SH-SY5Y (cell line): ENCODE measurements around the gene VARS2.

Experiments used
- GATA2 ChIP-seq: IDR thresholded peaks from 2 replicates; pipeline ENCODE4 v1.6.1; 2011; ENCODE audit warnings: mild to moderate bottlenecking, low read depth, low read length
- GATA3 ChIP-seq: IDR thresholded peaks from 2 replicates; pipeline ENCODE4 v1.6.1; 2011; ENCODE audit warnings: low read depth, mild to moderate bottlenecking, low read length, moderate library complexity

Gene VARS2

GRCh38 chr6:30931969-30932645, 18.1 kb downstream of the VARS2 start, which contains the start of gene SFTA2:
Gene SFTA2 (minus strand): TSS chr6:30932170. CDS start chr6:30932096, 74 bp downstream.
- TF ChIP-seq GATA3 (no peak), GATA2 (no peak)

GRCh38 chr6:30932665-30933365, 18.8 kb downstream of the VARS2 start:
- no peak for TF ChIP-seq GATA2
- TF ChIP-seq GATA3 = no peak

DNA sequence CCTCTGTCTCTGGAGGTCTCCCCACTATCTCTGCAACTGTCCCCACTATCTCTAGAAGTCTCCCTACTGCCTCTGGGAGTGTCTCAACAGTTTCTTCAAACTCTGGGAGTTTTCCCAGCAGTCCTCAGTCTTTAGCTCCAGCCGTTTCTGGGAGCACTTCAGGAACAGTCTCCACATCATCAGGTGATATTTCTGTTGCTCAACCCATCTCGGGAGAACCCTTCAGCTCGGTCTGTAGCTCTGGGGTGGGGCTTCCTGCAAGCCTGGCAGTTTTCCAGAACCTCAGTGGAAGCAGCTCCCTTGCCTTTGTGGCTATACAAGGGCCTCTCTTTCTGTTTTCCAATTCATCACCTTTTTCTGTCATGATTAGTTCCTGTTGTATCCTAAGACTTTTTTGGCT, 21.0 kb downstream of the VARS2 start:
- TF ChIP-seq GATA2 (no peak), GATA3 (no peak)

DNA sequence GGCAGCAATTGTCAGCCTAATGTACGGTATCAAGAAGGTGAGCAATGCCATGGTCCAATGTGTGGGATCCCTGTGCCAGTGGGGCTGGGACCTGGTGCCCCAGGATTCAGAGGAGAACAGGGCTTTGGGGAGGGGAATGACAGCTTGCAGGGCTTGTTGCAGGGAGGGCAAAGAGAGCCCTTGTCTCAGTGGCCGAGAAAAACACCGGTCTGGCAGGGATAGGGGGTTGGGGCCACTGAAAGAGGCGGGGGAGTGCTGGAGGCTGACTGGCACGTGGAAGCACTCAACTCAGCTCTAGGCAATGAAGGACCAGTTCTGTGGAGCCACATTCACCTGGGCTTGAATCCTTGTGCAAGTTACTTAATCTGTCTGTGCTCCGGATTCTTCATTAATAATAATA, 23.2 kb downstream of the VARS2 start:
- TF ChIP-seq GATA3 (no peak), GATA2 (no peak)

GRCh38 chr6:30938730-30939129, 24.7 kb downstream of the VARS2 start:
- TF ChIP-seq GATA2 (no peak), GATA3 (no peak)

GRCh38 chr6:30939473-30939872, 25.4 kb downstream of the VARS2 start:
- TF ChIP-seq GATA3 (no peak), GATA2 (no peak)

GRCh38 chr6:30940361-30940986, 26.4 kb downstream of the VARS2 start, which contains the start of gene MUCL3:
Gene MUCL3 (plus strand): TSS chr6:30940973. CDS start chr6:30941000, 27 bp downstream.
- no peak for TF ChIP-seq GATA3
- TF ChIP-seq GATA2 = no peak

GRCh38 chr6:30942338-30943060, 28.5 kb downstream of the VARS2 start:
- no peak for TF ChIP-seq GATA3
- TF ChIP-seq GATA2 = no peak

- no peak for TF ChIP-seq GATA2
- no peak for TF ChIP-seq GATA3
These were observed 30.0 kb downstream of the VARS2 start for GRCh38 chr6:30944051-30944450.

DNA sequence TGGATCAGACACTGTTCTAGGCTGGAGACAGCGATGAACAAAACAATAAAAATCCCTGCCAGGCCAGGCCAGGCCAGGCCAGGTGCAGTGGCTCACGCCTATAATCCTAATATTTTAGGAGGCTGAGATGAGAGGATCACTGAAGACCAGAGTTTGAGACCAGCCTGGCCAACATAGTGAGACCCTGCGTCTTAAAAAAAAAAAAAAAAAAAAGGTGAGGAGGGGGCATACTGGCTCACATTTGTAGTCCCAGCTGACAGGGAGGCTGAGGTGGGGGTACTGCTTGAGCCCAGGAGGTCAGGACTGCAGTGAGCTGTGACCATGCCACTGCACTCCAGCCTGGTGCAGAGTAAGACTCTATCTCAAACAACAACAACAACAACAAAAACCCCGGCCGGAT, 31.2 kb downstream of the VARS2 start:
- TF ChIP-seq GATA3 = no peak
- TF ChIP-seq GATA2 = no peak

DNA sequence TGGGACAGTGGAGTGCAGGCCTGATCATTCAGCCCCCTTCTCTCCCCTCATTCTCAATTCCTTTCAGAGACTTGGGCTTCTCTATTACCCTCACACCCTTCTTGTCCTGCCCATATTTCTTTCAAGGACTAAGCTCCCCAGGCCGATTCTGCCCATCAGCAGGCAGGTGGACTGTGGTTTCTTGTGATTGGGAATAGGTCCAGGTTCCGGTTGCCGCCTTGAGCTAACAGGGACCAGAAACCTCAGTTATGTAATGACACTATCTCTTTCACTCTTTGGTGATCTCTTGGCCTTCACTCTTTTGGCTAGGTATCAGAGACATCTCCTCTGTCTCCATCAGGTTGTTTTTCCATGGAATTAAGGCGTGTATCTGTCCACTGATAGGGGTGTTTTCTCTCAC, 33.2 kb downstream of the VARS2 start:
- TF ChIP-seq GATA3 (no peak), GATA2 (no peak)

- TF ChIP-seq GATA3 (no peak), GATA2 (no peak)
These were observed 34.8 kb downstream of the VARS2 start for GRCh38 chr6:30948811-30949210.

- TF ChIP-seq GATA3 (no peak), GATA2 (no peak)
These were observed 38.0 kb downstream of the VARS2 start for GRCh38 chr6:30951907-30952469.

- TF ChIP-seq GATA2 (no peak), GATA3 (no peak)
These were observed 40.8 kb downstream of the VARS2 start for GRCh38 chr6:30954631-30955366.
